Measurements from ENCODE around the gene CYP11A1. TPM values are rescaled to one million over a fixed set of nuclear protein-coding genes. Genes with fewer than 3 reads are reported as not detected.

Gene CYP11A1
- total and polyA plus RNA-seq, 10 of the 15 experiments (the other 5 are each of a cell fraction or from before 2014, with no cell fraction given), result 0.11 to 1.2 (median 0.23) TPM; not detected in 5

GRCh38 chr15:74387621-74388362 is 20.3 kb upstream of the CYP11A1 start:
- Histone ChIP-seq H3K27ac (ENCODE audit: control insufficient read depth, insufficient read depth) (peak overlapping the region; percentile 97), H2AFZ (ENCODE audit: control insufficient read depth, low read depth, low read length) (no peak overlapping the region), H3K4me3 (no peak overlapping the region), H3K4me2 (ENCODE audit: control insufficient read depth, insufficient read depth) (no peak overlapping the region), H3K36me3 (ENCODE audit: control insufficient read depth in 2 of 2, insufficient read depth in 2 of 2, low read length in 1 of 2) (no peaks in the 10 kb centered on the region; a peak in 1 of 4 replicates), H4K20me1 (ENCODE audit: control insufficient read depth, insufficient read depth) (no peaks in the 10 kb centered on the region), H3K9ac (ENCODE audit: control insufficient read depth, insufficient read depth, low read length) (no peak overlapping the region; the same call in 1 of the 2 replicates), H3K79me2 (ENCODE audit: control insufficient read depth, insufficient read depth, low read length) (peaks cover 31% of the 10 kb centered on the region), H3K4me1 (ENCODE audit: control insufficient read depth, insufficient read depth, low read length) (peaks cover 77% of the 10 kb centered on the region), H3K27me3 (replicated peaks in 1 of 2; ENCODE audit: control insufficient read depth in 2 of 2, insufficient read depth in 2 of 2, low read length in 1 of 2) (no peaks in the 10 kb centered on the region), H3K9me3 (replicated peaks; ENCODE audit: control insufficient read depth, insufficient read depth, low read length) (no peaks in the 10 kb centered on the region)
- ChIA-PET CTCF (interaction anchor here (0.9 to 21.7 kb wide), 3 partner anchors 15 to 49 kb away, joined by 3 to 655 read pairs (median 3); partner anchors contain the start of gene SEMA7A), RAD21 (ENCODE audit: unreplicated experiment) (interaction anchor here (0.6 to 7.4 kb wide), 4 partner anchors 7 to 74 kb away, joined by 3 to 262 read pairs (median 186); partner anchors contain the start of genes SEMA7A and UBL7), SMC1A (ENCODE audit: uncharacterized antibody, unreplicated experiment) (interaction anchor here (1.7 to 21.3 kb wide), 3 partner anchors 11 to 50 kb away, joined by 6 to 544 read pairs (median 336); partner anchors contain the start of gene SEMA7A), POLR2A (interaction anchor here (1.0 to 15.8 kb wide), 4 partner anchors 7 to 44 kb away, joined by 3 to 302 read pairs (median 157); partner anchors contain the start of gene SEMA7A)
- TF ChIP-seq POLR2AphosphoS5 (IDR thresholded peaks at IDR 0.05; ENCODE audit: low read length) (0 out of 2 replicates have a peak, but pooled peaks have one; percentile 37), SMARCA5 (IDR thresholded peaks at IDR 0.05) (no peak)
- DNase-seq (ENCODE audit: low read depth, low spot score) (no peak), FAIRE-seq (no peak), ATAC-seq (no peak)
- intact Hi-C loops (cut with micrococcal nuclease; ENCODE audit: unreplicated experiment) (no loop called here), in situ Hi-C loops (cut with MboI) (no loop called here)
- WGBS (ENCODE audit: insufficient coverage, insufficient replicate concordance, low lambda C conversion rate, missing lambda C conversion rate), result 68% methylated on average over 10 of the region's 10 CpGs
- BruUV-seq (replicated peaks), result no TSS peak

- no peaks in the 10 kb centered on the region; a peak in 1 of 4 replicates for H3K36me3 ChIP-seq (ENCODE audit: control insufficient read depth in 2 of 2, insufficient read depth in 2 of 2, low read length in 1 of 2)
- intact Hi-C loops (cut with micrococcal nuclease; ENCODE audit: unreplicated experiment) (no loop called here), in situ Hi-C loops (cut with MboI) (no loop called here)
- ChIA-PET CTCF (interaction anchor here (0.9 to 21.7 kb wide), 2 partner anchors 17 to 50 kb away, joined by 3 to 655 read pairs; partner anchors contain the start of gene SEMA7A), POLR2A (interaction anchor here (1.0 to 15.8 kb wide), 4 partner anchors 8 to 44 kb away, joined by 3 to 302 read pairs (median 157); partner anchors contain the start of gene SEMA7A), SMC1A (ENCODE audit: uncharacterized antibody, unreplicated experiment) (interaction anchor here (7.2 to 21.3 kb wide), 2 partner anchors 11 to 50 kb away, joined by 336 to 544 read pairs; partner anchors contain the start of gene SEMA7A), RAD21 (ENCODE audit: unreplicated experiment) (interaction anchor here (5.9 to 7.4 kb wide), 3 partner anchors 8 to 42 kb away, joined by 145 to 262 read pairs (median 228); partner anchors contain the start of gene SEMA7A)
- FAIRE-seq, result no peak
- H3K4me2 ChIP-seq (ENCODE audit: control insufficient read depth, insufficient read depth), result no peak overlapping the region
- H3K27me3 ChIP-seq (replicated peaks in 1 of 2; ENCODE audit: control insufficient read depth in 2 of 2, insufficient read depth in 2 of 2, low read length in 1 of 2), result no peaks in the 10 kb centered on the region
- peaks cover 77% of the 10 kb centered on the region for H3K4me1 ChIP-seq (ENCODE audit: control insufficient read depth, insufficient read depth, low read length)
- H4K20me1 ChIP-seq (ENCODE audit: control insufficient read depth, insufficient read depth), result no peaks in the 10 kb centered on the region
- 0 out of 2 replicates have a peak overlapping the region, but pooled peaks have one; percentile 1 for H3K9ac ChIP-seq (ENCODE audit: control insufficient read depth, insufficient read depth, low read length)
- peaks cover 33% of the 10 kb centered on the region for H3K79me2 ChIP-seq (ENCODE audit: control insufficient read depth, insufficient read depth, low read length)
- no peak overlapping the region for H2AFZ ChIP-seq (ENCODE audit: control insufficient read depth, low read depth, low read length)
- no peak for ATAC-seq
- DNase-seq (ENCODE audit: low read depth, low spot score), result no peak
- no peak overlapping the region for H3K4me3 ChIP-seq
- H3K9me3 ChIP-seq (replicated peaks; ENCODE audit: control insufficient read depth, insufficient read depth, low read length), result no peaks in the 10 kb centered on the region
- no TSS peak for BruUV-seq (replicated peaks)
- WGBS (ENCODE audit: insufficient coverage, insufficient replicate concordance, low lambda C conversion rate, missing lambda C conversion rate), result 67% methylated on average over 13 of the region's 13 CpGs
- H3K27ac ChIP-seq (ENCODE audit: control insufficient read depth, insufficient read depth), result peak overlapping the region; percentile 97
- TF ChIP-seq POLR2AphosphoS5 (IDR thresholded peaks at IDR 0.05; ENCODE audit: low read length) (peak; percentile 48; the same call in 1 of the 2 replicates), DPF2 (IDR thresholded peaks at IDR 0.05) (no peak), TCF3 (IDR thresholded peaks at IDR 0.05; ENCODE audit: borderline replicate concordance, insufficient read depth, low read depth, low read length) (peak; percentile 89), POLR2A (IDR thresholded peaks at IDR 0.05; ENCODE audit: low read depth, low read length) (peak; percentile 47), USF2 (IDR thresholded peaks at IDR 0.05; ENCODE audit: borderline replicate concordance, low read depth, low read length) (no peak), ELK1 (IDR thresholded peaks at IDR 0.05; ENCODE audit: low read depth, low read length) (no peak), BCL3 (IDR thresholded peaks at IDR 0.05; ENCODE audit: borderline replicate concordance, insufficient read depth, low read depth, low read length, poor library complexity, severe bottlenecking) (no peak), SUZ12 (IDR thresholded peaks at IDR 0.05; ENCODE audit: unreplicated experiment) (no peak), GABPA (IDR thresholded peaks at IDR 0.05; ENCODE audit: low read depth) (no peak), BACH1 (IDR thresholded peaks at IDR 0.05; ENCODE audit: borderline replicate concordance) (peak; percentile 8; the same call in 1 of the 2 replicates)
Measured at GRCh38 chr15:74387141-74387541, 19.7 kb upstream of the CYP11A1 start.
